HCT116 (cell line): ENCODE data around the gene BRD4. TPM values are rescaled to one million over a fixed set of nuclear protein-coding genes. Genes with fewer than 3 reads are reported as not detected.

Experiments used
- ATAC-seq: fragments of 200-7000 bp; cut with Tn5 transposase; 2 replicates; pipeline ENCODE4 v1.9.1; 2020; ENCODE audit warnings: mild to moderate bottlenecking, moderate library complexity
- BruUV-seq: library from RNA; stranded (reverse); fragments of 400-500 nt; replicated peaks from 2 replicates; lab custom pipeline; 2021; lab: Mats Ljungman, UMichigan
- CTCF ChIA-PET: fragments of 300-600 bp; sonication (Branson Sonifier 250); formaldehyde crosslinking; loops from one replicate; lab custom pipeline; 2021; ENCODE audit warnings: antibody characterized with exemption; lab: Charles Lee
- POLR2A ChIA-PET: fragments of 300-600, 350-600 bp; sonication (Branson Sonifier 250); formaldehyde crosslinking; loops from one replicate; lab custom pipeline; 2021; ENCODE audit warnings: antibody characterized with exemption; lab: Charles Lee
- RAD21 ChIA-PET, 2 experiments: fragments of 300-600 bp; sonication (Branson Sonifier 250); formaldehyde crosslinking; loops; one replicate each; lab custom pipeline; 2023; ENCODE audit warnings: low total read pairs in 2 of 2; ENCODE audit not compliant: uncharacterized antibody in 2 of 2, unreplicated experiment in 2 of 2, low non-redundant PET in 1 of 2; lab: Charles Lee
- DNase-seq: peaks from one replicate; pipeline ENCODE4 v3.0.0-alpha.2; 2010; ENCODE audit warnings: low read depth, low spot score
- H2AFZ ChIP-seq: fragments of 200-600 bp; shearing (Covaris generic), sonication (generic); 2 replicates; pipeline ENCODE4 v1.6.1; 2017; ENCODE audit warnings: low read depth, mixed run types, mixed read lengths, antibody characterized with exemption, low read length; ENCODE audit not compliant: poor library complexity, severe bottlenecking
- H3K27ac ChIP-seq: 2 replicates; pipeline ENCODE4 v1.5.1; 2012; ENCODE audit warnings: low read depth, low read length
- H3K27me3 ChIP-seq: fragments of 200-600 bp; sonication (generic); 2 replicates; pipeline ENCODE4 v1.6.1; 2016; ENCODE audit warnings: mixed run types, low read length, mixed read lengths; ENCODE audit not compliant: insufficient read depth
- H3K36me3 ChIP-seq, 2 experiments: fragments of 200-500 bp in 1 of 2; fragments of 200-600 bp in 1 of 2; sonication (Bioruptor generic) in 1 of 2; sonication (generic) in 1 of 2; 2 replicates each; pipeline versions ENCODE4 v1.5.1 to v1.6.1; 2014 to 2016; ENCODE audit warnings: low read length in 2 of 2, inconsistent platforms in 1 of 2, mixed read lengths in 1 of 2, mixed run types in 1 of 2; ENCODE audit not compliant: insufficient read depth in 2 of 2, control insufficient read depth in 1 of 2
- H3K4me1 ChIP-seq, 2 experiments: fragments of 200-600 bp in 1 of 2; sonication (generic) in 1 of 2; 2 replicates each; pipeline versions ENCODE4 v1.5.1 to v1.6.1; 2012 to 2017; ENCODE audit warnings: low read length in 2 of 2, inconsistent platforms in 1 of 2, mild to moderate bottlenecking in 1 of 2, mixed read lengths in 1 of 2, mixed run types in 1 of 2, moderate library complexity in 1 of 2; ENCODE audit not compliant: insufficient read depth in 2 of 2, control insufficient read depth in 1 of 2
- H3K4me2 ChIP-seq: fragments of 200-600 bp; sonication (generic); 2 replicates; pipeline ENCODE4 v1.6.1; 2017; ENCODE audit warnings: mixed run types, low read length, mixed read lengths
- H3K4me3 ChIP-seq, 2 experiments: fragments of 200-600 bp in 1 of 2; sonication (generic) in 1 of 2; replicated peaks in 1 of 2; 2 replicates each; pipeline ENCODE4 v1.5.1; 2011 to 2016; ENCODE audit warnings: low read length in 2 of 2, control low read depth in 1 of 2, low read depth in 1 of 2, mild to moderate bottlenecking in 1 of 2, mixed read lengths in 1 of 2, mixed run types in 1 of 2
- H3K79me2 ChIP-seq: fragments of 200-600 bp; sonication (generic); 2 replicates; pipeline ENCODE4 v1.6.1; 2017; ENCODE audit warnings: mild to moderate bottlenecking, mixed run types, low read length, moderate library complexity, mixed read lengths; ENCODE audit not compliant: insufficient read depth
- H3K9ac ChIP-seq: fragments of 200-600 bp; sonication (generic); 2 replicates; pipeline ENCODE4 v1.6.1; 2016; ENCODE audit warnings: low read length, mixed read lengths
- H3K9me2 ChIP-seq: fragments of 200-600 bp; sonication (generic), shearing (Covaris generic); 2 replicates; pipeline ENCODE4 v1.6.1; 2017; ENCODE audit warnings: mixed run types, mild to moderate bottlenecking, moderate library complexity; ENCODE audit not compliant: insufficient read depth
- H3K9me3 ChIP-seq, 2 experiments: fragments of 200-500 bp in 1 of 2; fragments of 200-600 bp in 1 of 2; sonication (Bioruptor generic) in 1 of 2; sonication (generic) in 1 of 2; 2 replicates each; pipeline ENCODE4 v1.6.1; 2014 to 2017; ENCODE audit warnings: low read length in 2 of 2, mixed read lengths in 2 of 2, inconsistent platforms in 1 of 2, low read depth in 1 of 2, mild to moderate bottlenecking in 1 of 2, mixed run types in 1 of 2, moderate library complexity in 1 of 2; ENCODE audit not compliant: control insufficient read depth in 1 of 2, insufficient read depth in 1 of 2
- H4K20me1 ChIP-seq: fragments of 200-600 bp; sonication (generic), shearing (Covaris generic); 2 replicates; pipeline ENCODE4 v1.6.1; 2017; ENCODE audit warnings: mixed run types, mild to moderate bottlenecking, moderate library complexity; ENCODE audit not compliant: insufficient read depth
- ATF3 ChIP-seq: IDR thresholded peaks from 2 replicates; pipeline ENCODE4 v1.6.1; 2012
- CEBPB ChIP-seq: IDR thresholded peaks from 2 replicates; pipeline ENCODE4 v1.6.1; 2012; ENCODE audit warnings: low read depth
- CTCF ChIP-seq, 3 experiments: fragments of 200-600 bp in 1 of 3; sonication (generic) in 1 of 3; IDR thresholded peaks in 2 of 3; conservative IDR thresholded peaks in 1 of 3; 2 replicates each; pipeline ENCODE4 v1.5.1; 2012 to 2017; ENCODE audit warnings: low read depth in 2 of 3, low read length in 2 of 3, antibody characterized with exemption in 1 of 3, borderline replicate concordance in 1 of 3, control low read depth in 1 of 3, mild to moderate bottlenecking in 1 of 3, mixed read lengths in 1 of 3, mixed run types in 1 of 3, moderate library complexity in 1 of 3; ENCODE audit not compliant: insufficient read depth in 1 of 3
- EGR1 ChIP-seq: IDR thresholded peaks from 2 replicates; pipeline ENCODE4 v1.6.1; 2012; ENCODE audit warnings: low read depth
- EZH2 ChIP-seq: fragments of 200-600 bp; sonication (generic); IDR thresholded peaks from 2 replicates; pipeline ENCODE4 v1.6.1; 2017; ENCODE audit warnings: antibody characterized with exemption, mixed run types
- POLR2A ChIP-seq: IDR thresholded peaks from 2 replicates; pipeline ENCODE4 v1.7.0; 2011; ENCODE audit warnings: borderline replicate concordance; ENCODE audit not compliant: insufficient read depth, insufficient read length; ENCODE audit errors: extremely low read depth
- POLR2AphosphoS5 ChIP-seq: IDR thresholded peaks from 2 replicates; pipeline ENCODE4 v1.6.1; 2011; ENCODE audit warnings: mild to moderate bottlenecking, low read depth, low read length, moderate library complexity
- SIN3A ChIP-seq: IDR thresholded peaks from 2 replicates; pipeline ENCODE4 v1.6.1; 2012; ENCODE audit warnings: low read depth
- TCF7L2 ChIP-seq: IDR thresholded peaks from 2 replicates; pipeline ENCODE4 v1.7.0; 2011; ENCODE audit warnings: borderline replicate concordance, inconsistent platforms; ENCODE audit not compliant: insufficient read depth, insufficient read length; ENCODE audit errors: extremely low read depth
- ZFX ChIP-seq: fragments of 450-650 bp; IDR thresholded peaks from 2 replicates; pipeline ENCODE4 v1.6.1; 2017
- intact Hi-C: fragments of 100-400 bp; cut with micrococcal nuclease; formaldehyde crosslinking; loops from 2 replicates; pipeline ENCODE4 v1.10.0; 2022
- total RNA-seq: library from RNA; stranded (reverse); gene quantifications from one replicate; pipeline ENCODE4 v1.2.1, GENCODE V29; 2021; ENCODE audit not compliant: unreplicated experiment

The BRD4 gene
- total RNA-seq, 1 experiment from 2014 or later, result 52.9 TPM

DNA sequence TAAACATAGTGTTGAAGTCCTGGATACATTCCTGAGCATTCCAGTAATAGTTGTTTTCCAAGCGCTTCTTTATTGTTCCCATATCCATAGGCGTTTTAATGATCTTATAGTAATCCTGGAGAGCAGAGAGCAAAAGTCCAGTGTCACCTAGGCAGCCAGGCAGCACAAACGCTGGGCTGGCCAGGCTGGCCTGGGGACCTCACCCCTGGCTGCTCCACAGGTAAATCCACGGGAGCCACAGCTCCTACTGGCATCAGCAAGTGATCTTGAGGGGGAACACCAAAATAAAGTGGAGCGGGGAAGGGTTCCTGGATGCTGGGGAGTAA is 63.4 kb downstream of the BRD4 start:
- no peak overlapping the region for H3K27ac ChIP-seq
- H3K9me3 ChIP-seq, result no peaks in the 10 kb centered on the region
- ChIA-PET CTCF (no interaction called here), RAD21 (no interaction called here), POLR2A (no interaction called here)
- no peak overlapping the region for H2AFZ ChIP-seq
- ATAC-seq, result no peak
- H3K79me2 ChIP-seq, result peaks cover 72% of the 10 kb centered on the region
- intact Hi-C loops, result loop anchor here (10.0 kb wide), 1 partner anchor 106 kb away; the partner anchor contains the start of gene AKAP8
- H3K4me1 ChIP-seq, result no peaks in the 10 kb centered on the region
- H4K20me1 ChIP-seq, result no peaks in the 10 kb centered on the region
- no peak overlapping the region for H3K4me2 ChIP-seq
- peaks cover 3 to 12% of the 10 kb centered on the region in 2 experiments; a peak in 1 of 4 replicates for H3K36me3 ChIP-seq
- no peak overlapping the region for H3K4me3 ChIP-seq
- no TSS peak for BruUV-seq
- TF ChIP-seq POLR2A, result no peak
- TF ChIP-seq TCF7L2, result no peak
- no peak for TF ChIP-seq EZH2
- TF ChIP-seq CTCF (IDR thresholded peaks at IDR 0.05 in 2 of 3, conservative IDR thresholded peaks at IDR 0.05 in 1 of 3; ENCODE audit: borderline replicate concordance in 1 of 3, insufficient read depth in 1 of 3, low read depth in 2 of 3, low read length in 2 of 3), result no peak
- TF ChIP-seq CEBPB, result no peak
- no peak for TF ChIP-seq SIN3A
- no peak for TF ChIP-seq POLR2AphosphoS5
- no peak for TF ChIP-seq ZFX
- no peak for TF ChIP-seq EGR1
- TF ChIP-seq ATF3, result no peak
- H3K27me3 ChIP-seq, result no peaks in the 10 kb centered on the region
- no peak for DNase-seq
- no peaks in the 10 kb centered on the region for H3K9me2 ChIP-seq
- no peak overlapping the region for H3K9ac ChIP-seq
